Esophagus muscularis mucosa (tissue), 4 donors: Measurements from ENCODE around the gene TGFBR3. TPM values are rescaled to one million over a fixed set of nuclear protein-coding genes. Genes with fewer than 3 reads are reported as not detected.

Experiments used
- DNase-seq: peaks from one replicate; pipeline ENCODE4 v3.0.0-alpha.2; 2017; ENCODE audit errors: extremely low spot score
- H3K27ac ChIP-seq, 4 donors: fragments of 200-600 bp; sonication (generic); replicated peaks in 1 of 4; 1 replicate in 3 of 4; 2 replicates in 1 of 4; pipeline ENCODE4 v1.5.1; 2016 to 2019; ENCODE audit warnings: mild to moderate bottlenecking in 1 of 4
- H3K27me3 ChIP-seq, 4 donors: fragments of 200-600 bp; sonication (generic); one replicate each; pipeline versions ENCODE4 v1.5.1 to v1.6.0; 2016 to 2019
- H3K36me3 ChIP-seq, 4 donors: fragments of 200-600 bp; sonication (generic); one replicate each; pipeline ENCODE4 v1.5.1; 2016 to 2019
- H3K4me1 ChIP-seq, 4 donors: fragments of 200-600 bp; sonication (generic); one replicate each; pipeline ENCODE4 v1.5.1; 2016 to 2019
- H3K4me3 ChIP-seq, 4 donors: fragments of 200-600 bp; sonication (generic); 1 replicate in 2 of 4; 2 replicates in 2 of 4; pipeline ENCODE4 v1.5.1; 2016 to 2019; ENCODE audit warnings: mild to moderate bottlenecking in 4 of 4, moderate library complexity in 1 of 4
- H3K9me3 ChIP-seq, 4 donors: fragments of 200-600 bp; sonication (generic); 1 replicate in 3 of 4; 2 replicates in 1 of 4; pipeline ENCODE4 v1.5.1; 2016 to 2019
- CTCF ChIP-seq, 3 experiments: fragments of 200-600 bp in 2 of 3; fragments of 450-650 bp in 1 of 3; sonication (generic) in 2 of 3; IDR thresholded peaks; one replicate each; pipeline ENCODE4 v1.5.1; 2017 to 2019; ENCODE audit warnings: antibody characterized with exemption in 3 of 3, mild to moderate bottlenecking in 2 of 3, moderate library complexity in 1 of 3
- EP300 ChIP-seq: sonication (generic); formaldehyde crosslinking; IDR thresholded peaks from one replicate; pipeline ENCODE4 v1.6.1; 2017; ENCODE audit warnings: antibody characterized with exemption
- POLR2A ChIP-seq: fragments of 450-650 bp; IDR thresholded peaks from one replicate; pipeline ENCODE4 v1.6.1; 2017; ENCODE audit warnings: antibody characterized with exemption, moderate library complexity, mild to moderate bottlenecking, low read depth
- POLR2AphosphoS5 ChIP-seq, 2 donors: sonication (generic); formaldehyde crosslinking; IDR thresholded peaks; one replicate each; pipeline ENCODE4 v1.6.1; 2017; ENCODE audit warnings: antibody characterized with exemption in 2 of 2
- WGBS: methylation state at CpG from one replicate; pipeline ENCODE4 v1.1.5; 2018; 5-methylcytosine and 5-hydroxymethylcytosine counted together
- intact Hi-C: fragments of 100-400 bp; cut with DNase I; formaldehyde crosslinking; loops from one replicate; pipeline ENCODE4 v1.15.1; 2023
- total RNA-seq, 4 donors: library from RNA; depleted of rRNA; stranded (reverse); fragments of >200 nt; gene quantifications; one replicate each; pipeline versions ENCODE4 v1.1.0 to v1.2.1, GENCODE V29; 2016

The TGFBR3 gene
- total RNA-seq, 4 donors from 2014 or later = 176 to 262 (median 188) TPM

- WGBS = 83% methylated on average over 4 of the region's 4 CpGs
Measured at GRCh38 chr1:91679446-91679845, 206.5 kb downstream of the TGFBR3 start.

GRCh38 chr1:91676030-91676429, 209.9 kb downstream of the TGFBR3 start:
- 93% methylated on average over 2 of the region's 2 CpGs for WGBS
- H3K36me3 ChIP-seq = peaks cover 0 to 6% (median 2%) of the 10 kb centered on the region in 4 donors
- H3K27ac ChIP-seq = no peak overlapping the region
- H3K27me3 ChIP-seq = no peaks in the 10 kb centered on the region
- intact Hi-C loops = no loop called here
- TF ChIP-seq POLR2AphosphoS5 (IDR thresholded peaks at IDR 0.05) = no peak
- no peak for TF ChIP-seq POLR2A
- TF ChIP-seq EP300 = no peak
- no peak for TF ChIP-seq CTCF (IDR thresholded peaks at IDR 0.05)
- H3K4me3 ChIP-seq = no peak overlapping the region
- no peaks in the 10 kb centered on the region for H3K9me3 ChIP-seq
- H3K4me1 ChIP-seq = peaks cover 0 to 21% (median 0%) of the 10 kb centered on the region in 4 donors
- peak; percentile 34 for DNase-seq

More at GRCh38 chr1:91679446-91679845, 206.5 kb downstream of the TGFBR3 start:
- Histone ChIP-seq H3K27ac (no peak overlapping the region), H3K9me3 (no peaks in the 10 kb centered on the region), H3K27me3 (no peaks in the 10 kb centered on the region), H3K36me3 (peaks cover 12 to 28% (median 23%) of the 10 kb centered on the region in 4 donors), H3K4me3 (no peak overlapping the region), H3K4me1 (peaks cover 5 to 15% (median 14%) of the 10 kb centered on the region in 4 donors)
- intact Hi-C loops = no loop called here
- DNase-seq = no peak
- TF ChIP-seq POLR2A (no peak), POLR2AphosphoS5 (IDR thresholded peaks at IDR 0.05) (peak in 1 of 2 donors; percentile 20)

- Histone ChIP-seq H3K27ac (peak overlapping the region; percentile 6 to 50 (median 30)), H3K4me3 (no peak overlapping the region), H3K27me3 (no peaks in the 10 kb centered on the region), H3K36me3 (no peaks in the 10 kb centered on the region), H3K4me1 (peaks cover 0 to 21% (median 0%) of the 10 kb centered on the region in 4 donors), H3K9me3 (no peaks in the 10 kb centered on the region)
- intact Hi-C loops = no loop called here
- DNase-seq = peak; percentile 17
- TF ChIP-seq CTCF (IDR thresholded peaks at IDR 0.05) = no peak
- no peak for TF ChIP-seq POLR2A
- no peak for TF ChIP-seq EP300
- no peak for TF ChIP-seq POLR2AphosphoS5 (IDR thresholded peaks at IDR 0.05)
- WGBS = 79% methylated on average over 2 of the region's 2 CpGs
Measured at GRCh38 chr1:91674107-91674506, 211.8 kb downstream of the TGFBR3 start.

GRCh38 chr1:91673613-91674012, 212.3 kb downstream of the TGFBR3 start:
- no peaks in the 10 kb centered on the region for H3K27me3 ChIP-seq
- 85% methylated on average over 3 of the region's 3 CpGs for WGBS
- H3K4me3 ChIP-seq = no peak overlapping the region
- no peaks in the 10 kb centered on the region for H3K36me3 ChIP-seq
- H3K4me1 ChIP-seq = peaks cover 0 to 21% (median 0%) of the 10 kb centered on the region in 4 donors
- intact Hi-C loops = no loop called here
- peak; percentile 31 to 60 for TF ChIP-seq POLR2AphosphoS5 (IDR thresholded peaks at IDR 0.05)
- no peak for TF ChIP-seq POLR2A
- peak overlapping the region; percentile 6 to 50 (median 30) for H3K27ac ChIP-seq
- H3K9me3 ChIP-seq = no peaks in the 10 kb centered on the region
- DNase-seq = peak; percentile 70

- Histone ChIP-seq H3K4me3 (no peak overlapping the region), H3K27ac (peak overlapping the region in 1 of 4 donors; percentile 46), H3K9me3 (no peaks in the 10 kb centered on the region), H3K36me3 (no peaks in the 10 kb centered on the region), H3K27me3 (no peaks in the 10 kb centered on the region), H3K4me1 (peaks cover 0 to 21% (median 0%) of the 10 kb centered on the region in 4 donors)
- WGBS = 96% methylated on average over 4 of the region's 4 CpGs
- TF ChIP-seq POLR2A (no peak), EP300 (no peak), CTCF (IDR thresholded peaks at IDR 0.05) (no peak), POLR2AphosphoS5 (IDR thresholded peaks at IDR 0.05) (no peak)
- DNase-seq = peak; percentile 34
- intact Hi-C loops = no loop called here
Measured at GRCh38 chr1:91672601-91673161, 213.3 kb downstream of the TGFBR3 start.
